A172 (cell line): ENCODE results near the gene DPYSL5. TPM values are rescaled to one million over a fixed set of nuclear protein-coding genes. Genes with fewer than 3 reads are reported as not detected.

Source experiments
- DNase-seq: peaks from one replicate; pipeline ENCODE4 v3.0.0-alpha.2; 2015; ENCODE audit warnings: low spot score
- total RNA-seq: library from RNA; depleted of rRNA; stranded (reverse); fragments of >200 nt; shearing (Covaris generic); gene quantifications from 2 replicates; pipeline ENCODE4 v1.2.3, GENCODE V29; 2014; rRNA removed

DPYSL5 gene
- total RNA-seq, 1 experiment from 2014 or later: 8.4 TPM

GRCh38 chr2:26993768-26994167 lies 145.8 kb downstream of the DPYSL5 start:
- no peak for DNase-seq

- no peak for DNase-seq
Measured at GRCh38 chr2:26994983-26995382, 147.1 kb downstream of the DPYSL5 start.

- DNase-seq: no peak
Measured at GRCh38 chr2:26997394-26997793, 149.5 kb downstream of the DPYSL5 start.

- DNase-seq: no peak
Measured at GRCh38 chr2:26998323-26998722, 150.4 kb downstream of the DPYSL5 start.

Other genes with a start within 250 kb of the DPYSL5 start
- gene CIB4, start 206.8 kb upstream of the DPYSL5 start, total RNA-seq: not detected in 2 replicates
- 0.05 and 0.60 TPM in 2 replicates for gene KCNK3, start 155.4 kb upstream of the DPYSL5 start, total RNA-seq
- gene SLC35F6, start 83.8 kb upstream of the DPYSL5 start, total RNA-seq: 35.9 and 38.9 TPM in 2 replicates
- gene CENPA, start 62.1 kb upstream of the DPYSL5 start, total RNA-seq: 35.8 and 44.3 TPM in 2 replicates
- 7.1 and 9.7 TPM in 2 replicates for gene MAPRE3, start 122.5 kb downstream of the DPYSL5 start, total RNA-seq
- gene TMEM214, start 184.8 kb downstream of the DPYSL5 start, total RNA-seq: 53.8 and 57.7 TPM in 2 replicates
- gene AGBL5, start 203.5 kb downstream of the DPYSL5 start, total RNA-seq: 41.4 and 44.3 TPM in 2 replicates
- gene OST4, start 223.5 kb downstream of the DPYSL5 start, total RNA-seq: 334 and 356 TPM in 2 replicates
- 0.10 and 0.47 TPM in 2 replicates for gene EMILIN1, start 230.5 kb downstream of the DPYSL5 start, total RNA-seq
- 8.7 and 10.3 TPM in 2 replicates for gene KHK, start 238.6 kb downstream of the DPYSL5 start, total RNA-seq